ENCODE results near the gene MGAM2. TPM values are rescaled to one million over a fixed set of nuclear protein-coding genes. Genes with fewer than 3 reads are reported as not detected.

Gene MGAM2
- total and polyA plus RNA-seq, 2 of the 8 experiments (the other 6 are each of a cell fraction or from before 2014, with no cell fraction given), result 0.02 TPM; not detected in 1

DNA sequence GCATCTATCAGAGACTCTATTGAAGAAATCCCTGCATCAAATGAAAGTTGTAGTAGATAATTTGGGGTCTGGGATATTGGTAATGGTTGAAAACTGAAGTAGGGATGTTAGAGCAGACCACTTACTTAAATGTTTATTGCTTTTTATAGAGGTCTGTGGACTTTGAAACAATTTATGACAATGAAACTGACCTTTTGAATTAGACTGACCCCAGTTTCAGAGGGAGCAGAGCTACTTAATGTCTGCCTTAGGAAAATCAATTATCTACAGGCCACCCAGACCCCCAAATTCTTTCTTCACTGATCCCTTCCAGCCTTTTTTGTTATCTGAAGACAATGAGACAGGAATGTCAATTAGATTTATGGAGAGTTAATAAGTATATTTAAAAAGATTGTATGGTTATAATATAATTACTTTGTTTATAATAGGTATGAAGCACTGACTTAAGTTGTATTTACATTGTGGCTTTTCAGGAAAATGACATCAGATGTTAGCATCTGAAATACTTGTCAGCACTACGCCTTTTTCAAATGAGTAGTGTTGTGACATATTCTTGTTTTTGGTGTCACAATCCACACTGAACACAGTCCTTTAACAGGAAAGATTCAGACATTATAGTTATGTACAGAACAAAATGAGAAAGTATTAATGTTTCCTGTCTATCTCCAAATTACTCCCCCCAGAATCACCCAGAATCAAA, 13.9 kb downstream of the MGAM2 start:
- 93% methylated on average over 1 of the region's 1 CpG; no CpG with 5 or more reads in 1 of the 2 experiments for WGBS, 2 experiments (ENCODE audit: extremely low coverage in 1 of 2, insufficient coverage in 1 of 2, insufficient read length in 1 of 2, insufficient replicate concordance in 2 of 2, low coverage in 1 of 2, low lambda C conversion rate in 2 of 2, missing lambda C conversion rate in 1 of 2)
- Histone ChIP-seq H4K8ac (ENCODE audit: extremely low read depth, insufficient read depth, low read length) (no peak overlapping the region), H3K4me3 (ENCODE audit: extremely low read depth in 1 of 4, insufficient read depth in 2 of 4, low read depth in 3 of 4, low read length in 4 of 4) (no peak overlapping the region), H3K23me2 (ENCODE audit: low read depth, low read length) (no peaks in the 10 kb centered on the region), H3K9ac (replicated peaks in 1 of 4; ENCODE audit: extremely low read depth in 1 of 4, low read depth in 3 of 4, low read length in 3 of 4) (no peak overlapping the region), H3K4ac (replicated peaks; ENCODE audit: insufficient read length, low read depth, low read length) (no peak overlapping the region), H2AFZ (ENCODE audit: low read length) (no peak overlapping the region), H4K91ac (replicated peaks; ENCODE audit: insufficient read length, low read length) (no peak overlapping the region), H3K23ac (ENCODE audit: insufficient read length) (no peak overlapping the region), H2BK20ac (ENCODE audit: low read length) (no peak overlapping the region), H3K9me3 (ENCODE audit: insufficient read depth in 2 of 2, low read depth in 1 of 2, low read length in 1 of 2) (no peaks in the 10 kb centered on the region), H2BK12ac (ENCODE audit: low read depth, low read length) (no peak overlapping the region), H3K79me1 (ENCODE audit: low read depth, low read length) (no peaks in the 10 kb centered on the region), H3K4me2 (ENCODE audit: insufficient read depth in 1 of 2, low read depth in 2 of 2, low read length in 2 of 2) (no peak overlapping the region), H3K18ac (ENCODE audit: extremely low read depth, low read length) (no peak overlapping the region), H3K56ac (replicated peaks; ENCODE audit: insufficient read length, low read depth, low read length) (no peak overlapping the region), H2AK5ac (ENCODE audit: low read depth, low read length) (no peak overlapping the region), H3K14ac (ENCODE audit: insufficient read length) (no peak overlapping the region), H3K36me3 (ENCODE audit: control insufficient read depth in 2 of 4, insufficient read depth in 4 of 4, low read length in 3 of 4) (no peaks in the 10 kb centered on the region), H4K5ac (ENCODE audit: insufficient read length, low read depth, low read length) (no peak overlapping the region), H2BK5ac (ENCODE audit: low read depth, low read length) (no peak overlapping the region), H2BK120ac (replicated peaks; ENCODE audit: low read depth, low read length) (no peak overlapping the region), H3K4me1 (replicated peaks in 1 of 4; ENCODE audit: control insufficient read depth in 3 of 4, insufficient read depth in 4 of 4, low read length in 3 of 4) (no peaks in the 10 kb centered on the region), H2BK15ac (ENCODE audit: low read length) (no peak overlapping the region), H3K27me3 (replicated peaks in 1 of 4; ENCODE audit: control insufficient read depth in 3 of 4, extremely low read depth in 1 of 4, insufficient read depth in 3 of 4, low read length in 3 of 4) (no peaks in the 10 kb centered on the region), H4K20me1 (replicated peaks in 1 of 2; ENCODE audit: control insufficient read depth in 1 of 2, insufficient read depth in 2 of 2, low read length in 2 of 2) (no peaks in the 10 kb centered on the region), H3K27ac (ENCODE audit: low read depth, low read length) (no peak overlapping the region), H3K79me2 (ENCODE audit: control insufficient read depth in 1 of 2, insufficient read depth in 2 of 2, low read length in 2 of 2) (no peaks in the 10 kb centered on the region)
- POLR2A ChIA-PET (ENCODE audit: partially characterized antibody), result no interaction called here
- no peak for FAIRE-seq
- DNase-seq (ENCODE audit: low read depth in 1 of 2, low spot score in 2 of 2), result no peak
- CTCF ChIA-PET (ENCODE audit: partially characterized antibody), result no interaction called here
- TF ChIP-seq CBX8 (IDR thresholded peaks at IDR 0.05; ENCODE audit: borderline replicate concordance, low read depth, low read length), result no peak
- no peak for TF ChIP-seq RXRA (IDR thresholded peaks at IDR 0.05; ENCODE audit: insufficient read depth, low read depth, low read length)
- TF ChIP-seq RFX5 (IDR thresholded peaks at IDR 0.05; ENCODE audit: borderline replicate concordance, low read depth, low read length), result no peak
- no peak for TF ChIP-seq POU5F1 (IDR thresholded peaks at IDR 0.05; ENCODE audit: low read depth, low read length)
- no peak for TF ChIP-seq PHF8 (conservative IDR thresholded peaks at IDR 0.05; ENCODE audit: low read depth, low read length)
- TF ChIP-seq NANOG (IDR thresholded peaks at IDR 0.05; ENCODE audit: insufficient read depth, low read depth, low read length, poor library complexity, severe bottlenecking), result no peak
- TF ChIP-seq SP4 (IDR thresholded peaks at IDR 0.05; ENCODE audit: low read length), result no peak
- no peak for TF ChIP-seq SIN3A (conservative IDR thresholded peaks at IDR 0.05 in 1 of 2, IDR thresholded peaks at IDR 0.05 in 1 of 2; ENCODE audit: low read depth in 1 of 2, low read length in 2 of 2)

Data from H1 (cell line).